Fibroblast of skin of scalp (primary cell): ENCODE data around the gene CAPN15.

Experiments
- DNase-seq: peaks from one replicate; pipeline ENCODE4 v3.0.0-alpha.2; 2013

Gene CAPN15

GRCh38 chr16:561957-562938, 34.7 kb downstream of the CAPN15 start:
- no peak for DNase-seq

- DNase-seq, result no peak
Observed at GRCh38 chr16:563072-563644, 35.6 kb downstream of the CAPN15 start.

GRCh38 chr16:564690-565418, 37.3 kb downstream of the CAPN15 start:
- no peak for DNase-seq

GRCh38 chr16:565419-566330, 38.2 kb downstream of the CAPN15 start:
- DNase-seq, result no peak

GRCh38 chr16:566475-567372, 39.2 kb downstream of the CAPN15 start, which contains the start of gene NHLRC4:
NHLRC4 (plus strand) TSS chr16:567005; CDS start chr16:568048, 1,043 bp downstream.
- no peak for DNase-seq

GRCh38 chr16:567373-568256, 40.1 kb downstream of the CAPN15 start:
- no peak for DNase-seq

- DNase-seq, result no peak
Observed at GRCh38 chr16:568401-569258, 41.1 kb downstream of the CAPN15 start.

GRCh38 chr16:569445-570254, 42.1 kb downstream of the CAPN15 start, which contains the start of gene PIGQ:
PIGQ (plus strand) TSS chr16:569968; CDS start chr16:574075, 4,107 bp downstream.
- peak; percentile 67 for DNase-seq

- no peak for DNase-seq
Observed at GRCh38 chr16:572865-573650, 45.5 kb downstream of the CAPN15 start.

GRCh38 chr16:574021-574760, 46.7 kb downstream of the CAPN15 start:
- DNase-seq, result no peak

GRCh38 chr16:575354-576196, 48.1 kb downstream of the CAPN15 start:
- DNase-seq, result no peak

- DNase-seq, result no peak
Observed at GRCh38 chr16:576197-576822, 48.8 kb downstream of the CAPN15 start.

GRCh38 chr16:576823-577201, 49.3 kb downstream of the CAPN15 start:
- DNase-seq, result no peak

- no peak for DNase-seq
Observed at GRCh38 chr16:577796-578195, 50.3 kb downstream of the CAPN15 start.
